H1 (cell line): ENCODE measurements around the gene SKAP2. TPM values are rescaled to one million over a fixed set of nuclear protein-coding genes. Genes with fewer than 3 reads are reported as not detected.

Experiments
- BCL11A ChIP-seq, 2 experiments: IDR thresholded peaks; one replicate each; pipeline ENCODE4 v1.6.1; 2011; ENCODE audit warnings: low read depth in 2 of 2, low read length in 2 of 2, mild to moderate bottlenecking in 2 of 2
- CHD1 ChIP-seq: IDR thresholded peaks from 2 replicates; pipeline ENCODE4 v1.6.1; 2012; ENCODE audit warnings: low read depth, low read length, improper control_type of control experiment
- EP300 ChIP-seq, 2 experiments: IDR thresholded peaks; 1 replicate in 1 of 2; 2 replicates in 1 of 2; pipeline ENCODE4 v1.6.1; 2011 to 2012; ENCODE audit warnings: low read depth in 2 of 2, low read length in 2 of 2, mild to moderate bottlenecking in 2 of 2, borderline replicate concordance in 1 of 2, inconsistent platforms in 1 of 2, moderate library complexity in 1 of 2
- RAD21 ChIP-seq, 2 experiments: IDR thresholded peaks in 1 of 2; conservative IDR thresholded peaks in 1 of 2; 2 replicates each; pipeline ENCODE4 v1.6.1; 2011; ENCODE audit warnings: low read depth in 2 of 2, low read length in 2 of 2, improper control_type of control experiment in 1 of 2, inconsistent platforms in 1 of 2, mild to moderate bottlenecking in 1 of 2, moderate library complexity in 1 of 2
- polyA plus RNA-seq, 7 experiments: library from polyadenylated mRNA; depleted of rRNA in 3 of 7; stranded (reverse) in 5 of 7; unstranded in 2 of 7; fragments of >200 nt in 5 of 7; fragments of 200-250 nt in 2 of 7; gene quantifications; 1 replicate in 5 of 7; 2 replicates in 1 of 7; 4 replicates in 1 of 7; pipeline versions ENCODE4 v1.2.1 to v1.2.3, GENCODE V29; 2011 to 2013; ENCODE audit warnings: missing spikeins in 2 of 7, mixed read lengths in 2 of 7
- total RNA-seq: library from RNA; stranded (reverse); fragmentation: NEBNext Ultra II Directional; extraction: Animal tissue kit (Norgen Biotek cat#: 25700); gene quantifications from 2 replicates; pipeline ENCODE4 v1.2.1, GENCODE V29; 2021

Gene SKAP2
- total and polyA plus RNA-seq, 2 of the 8 experiments (the other 6 are each of a cell fraction or from before 2014, with no cell fraction given): 0.53 to 5.1 TPM

DNA sequence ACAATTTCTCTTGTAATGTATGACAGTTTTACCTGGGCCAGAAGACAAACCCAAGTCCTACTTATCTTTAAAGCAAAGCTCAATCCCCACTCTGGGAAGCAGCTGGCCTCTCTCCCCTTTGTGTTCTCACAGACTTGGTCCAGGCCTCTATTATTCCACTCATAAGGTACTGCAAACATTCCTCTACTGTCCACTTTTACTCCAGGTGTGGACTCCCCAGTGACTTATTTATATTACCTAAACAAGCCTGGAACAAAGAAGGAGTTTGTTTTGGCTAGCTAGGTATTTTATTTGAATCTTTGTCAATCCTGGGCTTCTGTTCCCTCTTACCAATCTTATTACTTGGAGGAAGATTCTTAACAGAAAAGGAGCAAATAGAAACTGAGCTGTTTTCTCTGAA, 163.5 kb downstream of the SKAP2 start (continued):
- TF ChIP-seq RAD21 (IDR thresholded peaks at IDR 0.05 in 1 of 2, conservative IDR thresholded peaks at IDR 0.05 in 1 of 2; ENCODE audit: low read depth in 2 of 2, low read length in 2 of 2) (no peak), BCL11A (IDR thresholded peaks at IDR 0.05; ENCODE audit: low read depth in 2 of 2, low read length in 2 of 2) (no peak), EP300 (IDR thresholded peaks at IDR 0.05; ENCODE audit: borderline replicate concordance in 1 of 2, low read depth in 2 of 2, low read length in 2 of 2) (no peak), CHD1 (no peak)
